HepG2 (cell line): ENCODE measurements around the gene NFATC2. TPM values are rescaled to one million over a fixed set of nuclear protein-coding genes. Genes with fewer than 3 reads are reported as not detected.

Source experiments
- AGO1 ChIP-seq: fragments of 200-400 bp; formaldehyde crosslinking; IDR thresholded peaks from 2 replicates; pipeline ENCODE4 v1.6.1; 2017; ENCODE audit warnings: mild to moderate bottlenecking, low read depth, low read length, moderate library complexity; ENCODE audit not compliant: poor library complexity, severe bottlenecking
- HOXA9 ChIP-seq: sonication (generic); formaldehyde crosslinking; IDR thresholded peaks from 2 replicates; pipeline ENCODE4 v1.8.1; 2022; ENCODE audit warnings: missing genetic modification reagents, mild to moderate bottlenecking, moderate library complexity, borderline replicate concordance
- MAFK ChIP-seq, 2 experiments: IDR thresholded peaks in 1 of 2; conservative IDR thresholded peaks in 1 of 2; 2 replicates each; pipeline ENCODE4 v1.6.1; 2011; ENCODE audit warnings: improper control_type of control experiment in 2 of 2, low read length in 2 of 2
- MIXL1 ChIP-seq: IDR thresholded peaks from 2 replicates; pipeline ENCODE4 v1.6.1; 2016
- MYC ChIP-seq: sonication (generic); formaldehyde crosslinking; IDR thresholded peaks from 2 replicates; pipeline ENCODE4 v1.9.0; 2021; ENCODE audit warnings: missing genetic modification reagents, borderline replicate concordance
- NBN ChIP-seq: fragments of 450-650 bp; conservative IDR thresholded peaks from 2 replicates; pipeline ENCODE4 v1.6.1; 2017
- SIN3A ChIP-seq: IDR thresholded peaks from 2 replicates; pipeline ENCODE4 v1.6.1; 2011; ENCODE audit warnings: low read depth, mild to moderate bottlenecking, control low read depth, low read length, borderline replicate concordance
- SIN3B ChIP-seq: fragments of 150-350 bp; IDR thresholded peaks from 2 replicates; pipeline ENCODE4 v1.6.1; 2014; ENCODE audit warnings: low read length
- ZMAT3 ChIP-seq: sonication (generic); formaldehyde crosslinking; conservative IDR thresholded peaks from 2 replicates; pipeline ENCODE4 v1.7.0; 2021; ENCODE audit warnings: missing genetic modification reagents
- ZNF468 ChIP-seq: sonication (generic); formaldehyde crosslinking; IDR thresholded peaks from 2 replicates; pipeline ENCODE4 v1.8.0; 2022; ENCODE audit warnings: mild to moderate bottlenecking, moderate library complexity, missing genetic modification reagents
- ZNF770 ChIP-seq: sonication (generic); formaldehyde crosslinking; IDR thresholded peaks from 2 replicates; pipeline ENCODE4 v1.5.0; 2020; ENCODE audit warnings: mild to moderate bottlenecking, missing genetic modification reagents
- ZNF83 ChIP-seq: sonication (generic); formaldehyde crosslinking; IDR thresholded peaks from 2 replicates; pipeline ENCODE4 v1.4.0; 2020; ENCODE audit warnings: missing genetic modification reagents, mild to moderate bottlenecking, borderline replicate concordance
- polyA plus RNA-seq, 8 experiments: library from polyadenylated mRNA; depleted of rRNA in 3 of 8; stranded (reverse) in 7 of 8; unstranded in 1 of 8; fragments of >200 nt; fragmentation: Illumina TruSeq in 4 of 8; extraction: Trizol in 4 of 8; gene quantifications; 2 replicates each; pipeline versions ENCODE4 v1.2.1 to v1.2.3, GENCODE V29; 2011 to 2016; ENCODE audit warnings: low read depth in 4 of 8, missing spikeins in 1 of 8, mixed read lengths in 1 of 8; ENCODE audit not compliant: insufficient read depth in 1 of 8
- total RNA-seq, 5 experiments: library from RNA; depleted of rRNA; stranded (reverse); fragments of >200 nt; fragmentation: Illumina TruSeq; extraction: Trizol; gene quantifications; 2 replicates each; pipeline ENCODE4 v1.2.3, GENCODE V29; 2016; ENCODE audit warnings: low read depth in 1 of 5
- TF ChIP-seq, protein P1 (sequence below): sonication (generic); formaldehyde crosslinking; IDR thresholded peaks from 2 replicates; pipeline ENCODE4 v1.9.0; 2021; ENCODE audit warnings: missing genetic modification reagents, mild to moderate bottlenecking, borderline replicate concordance
- TF ChIP-seq, protein P2 (sequence below): sonication (generic); formaldehyde crosslinking; IDR thresholded peaks from 2 replicates; pipeline ENCODE4 v1.4.0; 2020; ENCODE audit warnings: missing genetic modification reagents, borderline replicate concordance
- TF ChIP-seq, protein P3 (sequence below): sonication (generic); formaldehyde crosslinking; IDR thresholded peaks from 2 replicates; pipeline ENCODE4 v1.4.0; 2020; ENCODE audit warnings: mild to moderate bottlenecking, missing genetic modification reagents
- TF ChIP-seq, protein P4 (sequence below): sonication (generic); formaldehyde crosslinking; IDR thresholded peaks from 2 replicates; pipeline ENCODE4 v1.4.0; 2020; ENCODE audit warnings: missing genetic modification reagents
- TF ChIP-seq, protein P5 (sequence below): sonication (generic); formaldehyde crosslinking; IDR thresholded peaks from 2 replicates; pipeline ENCODE4 v1.8.0; 2022; ENCODE audit warnings: missing genetic modification reagents, mild to moderate bottlenecking, borderline replicate concordance

NFATC2 gene
- total and polyA plus RNA-seq, 2 of the 13 experiments (the other 11 are each of a cell fraction or from before 2014, with no cell fraction given), result 1.9 to 3.3 TPM

DNA sequence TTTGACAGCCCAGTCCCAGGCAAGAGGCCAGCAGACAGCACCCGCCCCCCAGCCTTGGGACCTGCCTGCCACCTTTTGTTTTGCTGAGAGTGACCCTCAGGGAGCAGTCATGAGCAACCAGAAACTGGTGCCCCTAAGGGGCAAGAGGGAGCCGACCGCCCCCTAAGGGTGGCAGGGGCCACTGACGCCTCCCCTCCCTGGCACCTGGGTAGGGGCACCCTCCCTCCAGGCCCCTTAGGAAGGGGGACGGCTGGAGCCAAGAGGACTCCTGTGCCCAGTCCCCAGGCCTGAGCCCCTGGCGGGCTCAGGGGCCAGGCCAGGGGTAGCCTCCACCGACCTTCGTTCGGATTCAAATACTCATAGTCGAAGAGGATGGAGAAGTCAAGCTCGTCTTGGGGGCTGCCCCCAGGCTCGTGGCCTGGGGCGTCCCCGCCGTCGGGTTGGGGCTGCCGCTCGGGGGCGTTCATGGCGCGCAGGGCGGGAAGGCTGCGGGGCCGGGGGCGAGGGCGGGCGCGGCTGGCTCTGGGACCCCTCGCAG is 417 bp downstream of the NFATC2 start (continued):
- TF ChIP-seq MIXL1 (CRISPR knock-in tag) (no peak), MAFK (conservative IDR thresholded peaks at IDR 0.05 in 1 of 2, IDR thresholded peaks at IDR 0.05 in 1 of 2; ENCODE audit: low read length in 2 of 2) (no peak), ZNF83 (0 out of 2 replicates have a peak, but pooled peaks have one; percentile 61), SIN3B (no peak), ZMAT3 (CRISPR knock-in tag) (no peak), HOXA9 (CRISPR knock-in tag) (no peak), MYC (CRISPR knock-in tag) (peak; percentile 74), ZNF468 (CRISPR knock-in tag) (no peak), SIN3A (no peak; the same call in 1 of the 2 replicates), NBN (no peak), AGO1 (peak; percentile 40), ZNF770 (no peak; the same call in 1 of the 2 replicates)
- TF ChIP-seq, protein P1, sequence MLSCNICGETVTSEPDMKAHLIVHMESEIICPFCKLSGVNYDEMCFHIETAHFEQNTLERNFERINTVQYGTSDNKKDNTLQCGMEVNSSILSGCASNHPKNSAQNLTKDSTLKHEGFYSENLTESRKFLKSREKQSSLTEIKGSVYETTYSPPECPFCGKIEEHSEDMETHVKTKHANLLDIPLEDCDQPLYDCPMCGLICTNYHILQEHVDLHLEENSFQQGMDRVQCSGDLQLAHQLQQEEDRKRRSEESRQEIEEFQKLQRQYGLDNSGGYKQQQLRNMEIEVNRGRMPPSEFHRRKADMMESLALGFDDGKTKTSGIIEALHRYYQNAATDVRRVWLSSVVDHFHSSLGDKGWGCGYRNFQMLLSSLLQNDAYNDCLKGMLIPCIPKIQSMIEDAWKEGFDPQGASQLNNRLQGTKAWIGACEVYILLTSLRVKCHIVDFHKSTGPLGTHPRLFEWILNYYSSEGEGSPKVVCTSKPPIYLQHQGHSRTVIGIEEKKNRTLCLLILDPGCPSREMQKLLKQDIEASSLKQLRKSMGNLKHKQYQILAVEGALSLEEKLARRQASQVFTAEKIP (CRISPR knock-in tag), result no peak
- TF ChIP-seq, protein P2, sequence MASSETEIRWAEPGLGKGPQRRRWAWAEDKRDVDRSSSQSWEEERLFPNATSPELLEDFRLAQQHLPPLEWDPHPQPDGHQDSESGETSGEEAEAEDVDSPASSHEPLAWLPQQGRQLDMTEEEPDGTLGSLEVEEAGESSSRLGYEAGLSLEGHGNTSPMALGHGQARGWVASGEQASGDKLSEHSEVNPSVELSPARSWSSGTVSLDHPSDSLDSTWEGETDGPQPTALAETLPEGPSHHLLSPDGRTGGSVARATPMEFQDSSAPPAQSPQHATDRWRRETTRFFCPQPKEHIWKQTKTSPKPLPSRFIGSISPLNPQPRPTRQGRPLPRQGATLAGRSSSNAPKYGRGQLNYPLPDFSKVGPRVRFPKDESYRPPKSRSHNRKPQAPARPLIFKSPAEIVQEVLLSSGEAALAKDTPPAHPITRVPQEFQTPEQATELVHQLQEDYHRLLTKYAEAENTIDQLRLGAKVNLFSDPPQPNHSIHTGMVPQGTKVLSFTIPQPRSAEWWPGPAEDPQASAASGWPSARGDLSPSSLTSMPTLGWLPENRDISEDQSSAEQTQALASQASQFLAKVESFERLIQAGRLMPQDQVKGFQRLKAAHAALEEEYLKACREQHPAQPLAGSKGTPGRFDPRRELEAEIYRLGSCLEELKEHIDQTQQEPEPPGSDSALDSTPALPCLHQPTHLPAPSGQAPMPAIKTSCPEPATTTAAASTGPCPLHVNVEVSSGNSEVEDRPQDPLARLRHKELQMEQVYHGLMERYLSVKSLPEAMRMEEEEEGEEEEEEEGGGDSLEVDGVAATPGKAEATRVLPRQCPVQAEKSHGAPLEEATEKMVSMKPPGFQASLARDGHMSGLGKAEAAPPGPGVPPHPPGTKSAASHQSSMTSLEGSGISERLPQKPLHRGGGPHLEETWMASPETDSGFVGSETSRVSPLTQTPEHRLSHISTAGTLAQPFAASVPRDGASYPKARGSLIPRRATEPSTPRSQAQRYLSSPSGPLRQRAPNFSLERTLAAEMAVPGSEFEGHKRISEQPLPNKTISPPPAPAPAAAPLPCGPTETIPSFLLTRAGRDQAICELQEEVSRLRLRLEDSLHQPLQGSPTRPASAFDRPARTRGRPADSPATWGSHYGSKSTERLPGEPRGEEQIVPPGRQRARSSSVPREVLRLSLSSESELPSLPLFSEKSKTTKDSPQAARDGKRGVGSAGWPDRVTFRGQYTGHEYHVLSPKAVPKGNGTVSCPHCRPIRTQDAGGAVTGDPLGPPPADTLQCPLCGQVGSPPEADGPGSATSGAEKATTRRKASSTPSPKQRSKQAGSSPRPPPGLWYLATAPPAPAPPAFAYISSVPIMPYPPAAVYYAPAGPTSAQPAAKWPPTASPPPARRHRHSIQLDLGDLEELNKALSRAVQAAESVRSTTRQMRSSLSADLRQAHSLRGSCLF (CRISPR knock-in tag), result no peak
- TF ChIP-seq, protein P3, sequence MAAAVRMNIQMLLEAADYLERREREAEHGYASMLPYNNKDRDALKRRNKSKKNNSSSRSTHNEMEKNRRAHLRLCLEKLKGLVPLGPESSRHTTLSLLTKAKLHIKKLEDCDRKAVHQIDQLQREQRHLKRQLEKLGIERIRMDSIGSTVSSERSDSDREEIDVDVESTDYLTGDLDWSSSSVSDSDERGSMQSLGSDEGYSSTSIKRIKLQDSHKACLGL (CRISPR knock-in tag), result 0 out of 2 replicates have a peak, but pooled peaks have one; percentile 6
- TF ChIP-seq, protein P4, sequence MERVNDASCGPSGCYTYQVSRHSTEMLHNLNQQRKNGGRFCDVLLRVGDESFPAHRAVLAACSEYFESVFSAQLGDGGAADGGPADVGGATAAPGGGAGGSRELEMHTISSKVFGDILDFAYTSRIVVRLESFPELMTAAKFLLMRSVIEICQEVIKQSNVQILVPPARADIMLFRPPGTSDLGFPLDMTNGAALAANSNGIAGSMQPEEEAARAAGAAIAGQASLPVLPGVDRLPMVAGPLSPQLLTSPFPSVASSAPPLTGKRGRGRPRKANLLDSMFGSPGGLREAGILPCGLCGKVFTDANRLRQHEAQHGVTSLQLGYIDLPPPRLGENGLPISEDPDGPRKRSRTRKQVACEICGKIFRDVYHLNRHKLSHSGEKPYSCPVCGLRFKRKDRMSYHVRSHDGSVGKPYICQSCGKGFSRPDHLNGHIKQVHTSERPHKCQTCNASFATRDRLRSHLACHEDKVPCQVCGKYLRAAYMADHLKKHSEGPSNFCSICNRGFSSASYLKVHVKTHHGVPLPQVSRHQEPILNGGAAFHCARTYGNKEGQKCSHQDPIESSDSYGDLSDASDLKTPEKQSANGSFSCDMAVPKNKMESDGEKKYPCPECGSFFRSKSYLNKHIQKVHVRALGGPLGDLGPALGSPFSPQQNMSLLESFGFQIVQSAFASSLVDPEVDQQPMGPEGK (CRISPR knock-in tag), result peak; percentile 85
- TF ChIP-seq, protein P5, sequence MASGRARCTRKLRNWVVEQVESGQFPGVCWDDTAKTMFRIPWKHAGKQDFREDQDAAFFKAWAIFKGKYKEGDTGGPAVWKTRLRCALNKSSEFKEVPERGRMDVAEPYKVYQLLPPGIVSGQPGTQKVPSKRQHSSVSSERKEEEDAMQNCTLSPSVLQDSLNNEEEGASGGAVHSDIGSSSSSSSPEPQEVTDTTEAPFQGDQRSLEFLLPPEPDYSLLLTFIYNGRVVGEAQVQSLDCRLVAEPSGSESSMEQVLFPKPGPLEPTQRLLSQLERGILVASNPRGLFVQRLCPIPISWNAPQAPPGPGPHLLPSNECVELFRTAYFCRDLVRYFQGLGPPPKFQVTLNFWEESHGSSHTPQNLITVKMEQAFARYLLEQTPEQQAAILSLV, result no peak
